ENCODE measurements around the gene DCLK1. TPM values are rescaled to one million over a fixed set of nuclear protein-coding genes. Genes with fewer than 3 reads are reported as not detected.
A peak's percentile ranks its signal among the peaks of the same experiment; 100 is the strongest.

DCLK1 gene
- total and polyA plus RNA-seq, 10 donors: 2.0 to 22.1 (median 11.7) TPM

DNA sequence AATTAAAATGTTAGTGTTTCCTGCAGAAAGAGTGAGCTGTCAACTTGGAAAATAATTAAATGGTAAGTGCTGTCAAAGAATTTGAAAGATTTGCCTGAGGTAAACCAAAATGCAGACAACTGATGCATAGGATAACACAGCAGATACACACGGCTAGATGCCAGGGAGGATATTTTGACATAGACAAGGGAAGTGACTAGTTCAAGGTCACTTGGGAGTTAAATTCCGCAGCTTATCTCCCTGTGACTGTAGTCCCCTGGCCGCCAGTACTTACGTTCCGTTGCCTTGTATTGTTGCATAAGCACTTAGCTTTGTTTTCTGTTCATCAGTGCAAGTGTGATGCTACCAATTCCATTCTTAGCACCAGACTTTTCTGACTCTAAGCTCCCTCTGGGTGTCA is 407.4 kb downstream of the DCLK1 start:
- WGBS, 5 donors: 35 to 74% (median 38%) methylated on average over 5 of the region's 5 CpGs
- no peak for DNase-seq
- peak overlapping the region in 2 of 8 donors; percentile 9 to 51 for H3K27ac ChIP-seq
- TF ChIP-seq CTCF (IDR thresholded peaks at IDR 0.05 in 8 of 11, conservative IDR thresholded peaks at IDR 0.05 in 3 of 11): no peak
- no peak for TF ChIP-seq POLR2A (IDR thresholded peaks at IDR 0.05)
- no peak for TF ChIP-seq POLR2AphosphoS5 (IDR thresholded peaks at IDR 0.05)
- H3K9me3 ChIP-seq: no peaks in the 10 kb centered on the region
- H3K27me3 ChIP-seq (replicated peaks in 1 of 7): peaks cover 0 to 27% (median 0%) of the 10 kb centered on the region in 7 donors
- no peaks in the 10 kb centered on the region for H3K36me3 ChIP-seq
- peaks cover 0 to 17% (median 5%) of the 10 kb centered on the region in 6 donors for H3K4me1 ChIP-seq
- H3K4me3 ChIP-seq: no peak overlapping the region
- intact Hi-C loops (cut with DNase I; ENCODE audit: low total_unique reads): no loop called here

DNA sequence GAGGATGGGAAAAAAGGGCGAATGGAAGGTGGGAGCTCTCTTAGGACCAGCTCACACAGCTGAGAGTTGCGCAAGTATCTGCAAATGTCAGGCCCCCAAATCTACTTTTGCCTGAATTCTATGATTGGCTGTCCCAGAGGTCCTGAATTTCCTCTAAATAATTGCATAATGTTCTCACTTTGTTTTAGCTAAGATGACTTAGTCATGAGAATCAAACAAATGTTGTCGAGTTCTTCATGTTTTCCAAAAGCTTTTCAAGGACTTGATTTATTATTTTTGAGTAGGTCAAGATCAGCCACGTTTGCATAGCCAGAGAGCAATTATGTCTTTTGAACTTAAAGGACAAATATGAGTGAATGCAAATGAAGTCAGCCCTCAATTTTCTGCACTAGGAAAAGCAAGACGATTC is 408.1 kb downstream of the DCLK1 start:
- Histone ChIP-seq H3K36me3 (no peaks in the 10 kb centered on the region), H3K9me3 (no peaks in the 10 kb centered on the region), H3K4me3 (no peak overlapping the region), H3K27me3 (replicated peaks in 1 of 7) (peaks cover 0 to 27% (median 0%) of the 10 kb centered on the region in 7 donors), H3K4me1 (peaks cover 0 to 17% (median 5%) of the 10 kb centered on the region in 6 donors), H3K27ac (peak overlapping the region in 2 of 8 donors; percentile 9 to 51)
- DNase-seq: no peak
- 39 to 52% (median 43%) methylated on average over 5 of the region's 5 CpGs for WGBS, 5 donors
- TF ChIP-seq POLR2AphosphoS5 (IDR thresholded peaks at IDR 0.05) (no peak), CTCF (IDR thresholded peaks at IDR 0.05 in 8 of 11, conservative IDR thresholded peaks at IDR 0.05 in 3 of 11) (no peak), POLR2A (IDR thresholded peaks at IDR 0.05) (no peak)
- intact Hi-C loops (cut with DNase I; ENCODE audit: low total_unique reads): no loop called here

DNA sequence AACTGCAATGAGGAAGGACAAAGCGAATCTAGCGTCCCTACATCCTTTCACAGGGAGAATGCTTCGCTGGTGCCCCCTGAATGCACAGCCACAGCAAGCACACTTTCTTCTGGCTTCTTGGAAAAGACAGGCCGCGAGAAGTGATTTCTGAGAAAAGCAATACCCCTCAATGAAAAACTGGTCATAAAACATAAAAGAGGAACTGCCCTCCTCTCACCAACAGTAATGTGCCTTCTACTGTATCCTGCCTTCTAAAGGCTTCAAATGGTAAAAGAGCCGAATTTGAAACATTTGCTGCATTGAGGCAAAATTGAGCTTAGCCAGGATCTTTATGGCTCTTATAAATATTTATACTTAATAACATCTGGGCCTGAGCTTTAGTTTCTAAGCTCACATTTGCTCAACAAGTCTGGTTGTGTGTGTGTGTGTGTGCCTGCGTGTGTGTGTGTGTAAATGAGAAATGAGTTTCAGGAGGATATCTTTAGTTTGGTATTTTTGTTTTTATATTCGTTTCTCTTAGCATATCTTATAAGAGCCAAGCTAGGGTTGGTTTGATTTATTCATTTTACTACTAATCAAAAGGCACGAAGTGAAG is 408.6 kb downstream of the DCLK1 start:
- 22 to 39% (median 30%) methylated on average over 8 to 9 of the region's 9 CpGs for WGBS, 5 donors
- peak overlapping the region in 1 of 8 donors; percentile 13 for H3K27ac ChIP-seq
- H3K27me3 ChIP-seq (replicated peaks in 1 of 7): peaks cover 0 to 27% (median 0%) of the 10 kb centered on the region in 7 donors
- no peaks in the 10 kb centered on the region for H3K9me3 ChIP-seq
- TF ChIP-seq POLR2AphosphoS5 (IDR thresholded peaks at IDR 0.05) (no peak), CTCF (IDR thresholded peaks at IDR 0.05 in 8 of 11, conservative IDR thresholded peaks at IDR 0.05 in 3 of 11) (no peak)
- intact Hi-C loops (cut with DNase I; ENCODE audit: low total_unique reads): no loop called here
- peaks cover 0 to 17% (median 5%) of the 10 kb centered on the region in 6 donors for H3K4me1 ChIP-seq
- DNase-seq: no peak
- H3K4me3 ChIP-seq: no peak overlapping the region
- no peaks in the 10 kb centered on the region for H3K36me3 ChIP-seq

DNA sequence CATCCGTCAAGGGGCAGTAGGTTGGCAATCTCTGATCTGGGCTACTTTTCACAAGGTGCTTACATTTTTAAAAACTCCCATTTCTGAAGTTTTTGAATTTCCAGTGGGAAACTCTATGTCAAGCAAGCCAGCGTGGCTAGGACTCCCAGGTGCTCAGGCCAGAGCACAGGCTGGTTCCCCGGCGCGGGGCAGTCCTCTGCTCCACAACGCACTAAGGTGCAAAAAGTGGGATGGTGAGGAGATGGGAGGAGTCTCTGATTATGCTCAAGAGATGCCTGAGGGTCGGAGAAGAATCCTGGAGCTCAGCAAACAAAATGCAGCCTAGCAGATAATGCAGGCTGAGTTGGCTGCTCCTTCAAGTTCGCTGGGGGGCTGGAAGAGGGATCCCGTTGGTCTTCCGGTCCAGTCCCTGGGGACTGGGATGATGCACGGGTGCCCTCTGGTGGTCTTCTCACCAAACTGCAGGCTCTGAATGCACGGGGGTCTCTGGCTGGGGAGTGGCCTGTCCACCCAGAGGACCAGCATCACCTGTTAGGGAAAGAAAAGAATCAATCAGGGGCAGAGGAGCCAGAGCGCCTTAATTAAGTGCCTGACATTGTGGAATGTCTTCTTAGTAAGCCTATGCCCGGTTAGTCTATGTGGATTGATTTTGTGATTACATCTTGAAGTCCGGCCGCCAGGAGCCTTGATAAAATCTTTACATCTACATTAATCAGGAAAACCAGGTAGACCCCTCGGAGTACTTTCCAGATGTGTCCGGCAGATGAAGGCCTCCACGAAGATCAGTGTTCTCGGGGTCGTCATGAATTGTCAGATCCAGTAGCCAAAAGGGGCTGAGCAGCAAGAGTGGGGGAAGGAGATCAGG is 410.3 kb downstream of the DCLK1 start:
- intact Hi-C loops (cut with DNase I; ENCODE audit: low total_unique reads): no loop called here
- no peak for DNase-seq
- Histone ChIP-seq H3K27me3 (replicated peaks in 1 of 7) (peaks cover 0 to 27% (median 0%) of the 10 kb centered on the region in 7 donors), H3K9me3 (no peaks in the 10 kb centered on the region), H3K36me3 (no peaks in the 10 kb centered on the region), H3K4me1 (peaks cover 0 to 17% (median 5%) of the 10 kb centered on the region in 6 donors), H3K4me3 (peak overlapping the region in 1 of 8 donors; percentile 44), H3K27ac (no peak overlapping the region)
- 34 to 45% (median 39%) methylated on average over 21 of the region's 21 CpGs for WGBS, 5 donors
- TF ChIP-seq POLR2AphosphoS5 (IDR thresholded peaks at IDR 0.05) (no peak), CTCF (IDR thresholded peaks at IDR 0.05 in 8 of 11, conservative IDR thresholded peaks at IDR 0.05 in 3 of 11) (peak; percentile 6 to 81 (median 70))

All from spleen (tissue), 11 donors.